ENCODE results near the gene GPX1. TPM values are rescaled to one million over a fixed set of nuclear protein-coding genes. Genes with fewer than 3 reads are reported as not detected.
"Not testable (repeated sequence)": the region's sequence is repeated elsewhere in the genome, so short reads cannot be mapped to it uniquely, and the experiment has no call there.

GPX1 gene
- total RNA-seq, 4 donors from 2014 or later = 161 to 398 (median 226) TPM

- intact Hi-C loops (cut with DNase I) = no loop called here
- no peak for DNase-seq
- Histone ChIP-seq H3K27me3 (no peaks in the 10 kb centered on the region), H3K9me3 (no peaks in the 10 kb centered on the region), H3K4me1 (peaks cover 0 to 7% of the 10 kb centered on the region in 2 donors), H3K36me3 (peaks cover 33 to 36% of the 10 kb centered on the region in 2 donors), H3K27ac (no peak overlapping the region), H3K4me3 (replicated peaks in 1 of 3) (no peak overlapping the region)
- TF ChIP-seq, protein P1, sequence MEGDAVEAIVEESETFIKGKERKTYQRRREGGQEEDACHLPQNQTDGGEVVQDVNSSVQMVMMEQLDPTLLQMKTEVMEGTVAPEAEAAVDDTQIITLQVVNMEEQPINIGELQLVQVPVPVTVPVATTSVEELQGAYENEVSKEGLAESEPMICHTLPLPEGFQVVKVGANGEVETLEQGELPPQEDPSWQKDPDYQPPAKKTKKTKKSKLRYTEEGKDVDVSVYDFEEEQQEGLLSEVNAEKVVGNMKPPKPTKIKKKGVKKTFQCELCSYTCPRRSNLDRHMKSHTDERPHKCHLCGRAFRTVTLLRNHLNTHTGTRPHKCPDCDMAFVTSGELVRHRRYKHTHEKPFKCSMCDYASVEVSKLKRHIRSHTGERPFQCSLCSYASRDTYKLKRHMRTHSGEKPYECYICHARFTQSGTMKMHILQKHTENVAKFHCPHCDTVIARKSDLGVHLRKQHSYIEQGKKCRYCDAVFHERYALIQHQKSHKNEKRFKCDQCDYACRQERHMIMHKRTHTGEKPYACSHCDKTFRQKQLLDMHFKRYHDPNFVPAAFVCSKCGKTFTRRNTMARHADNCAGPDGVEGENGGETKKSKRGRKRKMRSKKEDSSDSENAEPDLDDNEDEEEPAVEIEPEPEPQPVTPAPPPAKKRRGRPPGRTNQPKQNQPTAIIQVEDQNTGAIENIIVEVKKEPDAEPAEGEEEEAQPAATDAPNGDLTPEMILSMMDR (IDR thresholded peaks at IDR 0.05) = no peak
- TF ChIP-seq POLR2A (IDR thresholded peaks at IDR 0.05) = no peak
Measured at GRCh38 chr3:49371946-49372345, 13.8 kb upstream of the GPX1 start.

GRCh38 chr3:49370585-49371290, 12.6 kb upstream of the GPX1 start:
- Histone ChIP-seq H3K36me3 (peaks cover 39 to 44% of the 10 kb centered on the region in 2 donors), H3K4me3 (replicated peaks in 1 of 3) (no peak overlapping the region), H3K27ac (no peak overlapping the region), H3K9me3 (no peaks in the 10 kb centered on the region), H3K4me1 (peaks cover 0 to 5% of the 10 kb centered on the region in 2 donors), H3K27me3 (no peaks in the 10 kb centered on the region)
- DNase-seq = no peak
- intact Hi-C loops (cut with DNase I) = no loop called here
- WGBS, 2 donors = 91 to 96% methylated on average over 6 of the region's 6 CpGs
- TF ChIP-seq POLR2A (IDR thresholded peaks at IDR 0.05) = no peak
- TF ChIP-seq, protein P1 (IDR thresholded peaks at IDR 0.05) = no peak

- Histone ChIP-seq H3K27me3 (no peaks in the 10 kb centered on the region), H3K27ac (no peak overlapping the region), H3K9me3 (no peaks in the 10 kb centered on the region), H3K4me3 (replicated peaks in 1 of 3) (no peak overlapping the region), H3K36me3 (peaks cover 49 to 62% of the 10 kb centered on the region in 2 donors), H3K4me1 (peaks cover 10 to 14% of the 10 kb centered on the region in 2 donors)
- TF ChIP-seq, protein P1 (IDR thresholded peaks at IDR 0.05) = no peak
- TF ChIP-seq POLR2A (IDR thresholded peaks at IDR 0.05) = no peak
- intact Hi-C loops (cut with DNase I) = no loop called here
- 84 to 92% methylated on average over 3 of the region's 3 CpGs for WGBS, 2 donors
- DNase-seq = no peak
Measured at GRCh38 chr3:49362561-49362960, 4.4 kb upstream of the GPX1 start.

GRCh38 chr3:49359623-49360022, 1.5 kb upstream of the GPX1 start:
- peaks cover 34 to 49% of the 10 kb centered on the region in 2 donors for H3K36me3 ChIP-seq
- TF ChIP-seq, protein P1 (IDR thresholded peaks at IDR 0.05) = no peak
- TF ChIP-seq POLR2A (IDR thresholded peaks at IDR 0.05) = no peak
- H3K4me3 ChIP-seq (replicated peaks in 1 of 3) = no peak overlapping the region
- intact Hi-C loops (cut with DNase I) = loop anchor here (5.0 kb wide), 1 partner anchor 53 kb away; the partner anchor contains the start of genes RHOA and TCTA
- H3K9me3 ChIP-seq = no peaks in the 10 kb centered on the region
- H3K27ac ChIP-seq = no peak overlapping the region
- 85 to 88% methylated on average over 2 of the region's 2 CpGs for WGBS, 2 donors
- no peak for DNase-seq
- H3K27me3 ChIP-seq = no peaks in the 10 kb centered on the region
- H3K4me1 ChIP-seq = peaks cover 10 to 27% of the 10 kb centered on the region in 2 donors

- H3K27ac ChIP-seq = peak overlapping the region; percentile 64 to 89 (median 83)
- DNase-seq = no peak
- H3K36me3 ChIP-seq = peaks cover 34 to 41% of the 10 kb centered on the region in 2 donors
- H3K9me3 ChIP-seq = no peaks in the 10 kb centered on the region
- 54% methylated on average over 3 of the region's 3 CpGs; no CpG with 5 or more reads in 1 of the 2 donors for WGBS, 2 donors
- peaks cover 10 to 27% of the 10 kb centered on the region in 2 donors for H3K4me1 ChIP-seq
- no peaks in the 10 kb centered on the region for H3K27me3 ChIP-seq
- intact Hi-C loops (cut with DNase I) = loop anchor here (5.0 kb wide), 1 partner anchor 53 kb away; the partner anchor contains the start of genes RHOA and TCTA
- TF ChIP-seq, protein P1 (IDR thresholded peaks at IDR 0.05) = no peak
- no peak for TF ChIP-seq POLR2A (IDR thresholded peaks at IDR 0.05)
- H3K4me3 ChIP-seq (replicated peaks in 1 of 3) = no peak overlapping the region
Measured at GRCh38 chr3:49358884-49359225, 702 bp upstream of the GPX1 start.

- intact Hi-C loops (cut with DNase I) = loop anchor here (5.0 kb wide), 1 partner anchor 55 kb away; the partner anchor contains the start of genes RHOA and TCTA
- 2% methylated on average over 29 to 30 of the region's 63 CpGs for WGBS, 2 donors
- peaks cover 12 to 29% of the 10 kb centered on the region in 2 donors for H3K4me1 ChIP-seq
- peak; percentile 45 to 58 for DNase-seq
- H3K36me3 ChIP-seq = peaks cover 30 to 31% of the 10 kb centered on the region in 2 donors
- H3K27me3 ChIP-seq, H3K9me3 ChIP-seq: not testable (repeated sequence)
- peak overlapping the region; percentile 7 to 76 (median 61) for H3K4me3 ChIP-seq (replicated peaks in 1 of 3)
- peak overlapping the region; percentile 68 to 89 (median 81) for H3K27ac ChIP-seq
Measured at GRCh38 chr3:49357443-49358216, 523 bp downstream of the GPX1 start.

GRCh38 chr3:49357095-49357442, 1.1 kb downstream of the GPX1 start:
- peaks cover 17 to 35% of the 10 kb centered on the region in 2 donors for H3K4me1 ChIP-seq
- H3K9me3 ChIP-seq, DNase-seq, H3K27me3 ChIP-seq: not testable (repeated sequence)
- intact Hi-C loops (cut with DNase I) = loop anchor here (5.0 kb wide), 1 partner anchor 55 kb away; the partner anchor contains the start of genes RHOA and TCTA
- peaks cover 25 to 26% of the 10 kb centered on the region in 2 donors for H3K36me3 ChIP-seq
- peak overlapping the region; percentile 68 to 89 (median 81) for H3K27ac ChIP-seq
- 28 to 43% methylated on average over 8 to 10 of the region's 10 CpGs for WGBS, 2 donors
- peak overlapping the region; percentile 7 to 76 (median 61) for H3K4me3 ChIP-seq (replicated peaks in 1 of 3)

All from thyroid gland (tissue), 4 donors.